Left lobe of liver (tissue), 2 donors: Measurements from ENCODE around the gene CHSY1. TPM values are rescaled to one million over a fixed set of nuclear protein-coding genes. Genes with fewer than 3 reads are reported as not detected.
"Not testable (repeated sequence)": the region's sequence is repeated elsewhere in the genome, so short reads cannot be mapped to it uniquely, and the experiment has no call there.

ENCODE experiments used
- ATAC-seq: fragments of 200-7000 bp; cut with Tn5 transposase; one replicate; pipeline ENCODE4 v1.9.1; 2020; ENCODE audit warnings: mild to moderate bottlenecking, moderate library complexity
- DNase-seq: peaks from one replicate; pipeline ENCODE4 v3.0.0-alpha.2; 2020; ENCODE audit warnings: low spot score
- total RNA-seq: library from RNA; stranded (reverse); gene quantifications from one replicate; pipeline ENCODE4 v1.2.1, GENCODE V29; 2021
- donor health status: DM: no; HTN: no; CAD: no; lungs with moderate emphysema.
- donor health status: DM: no; HTN: yes; CAD: no.

The CHSY1 gene
- total RNA-seq, 1 donor from 2014 or later: 6.3 TPM

- DNase-seq: no peak
- ATAC-seq: no peak
Measured at GRCh38 chr15:101246391-101246790, 5.5 kb downstream of the CHSY1 start.

- peak; percentile 35 for DNase-seq
- no peak for ATAC-seq
Measured at GRCh38 chr15:101244889-101245668, 6.8 kb downstream of the CHSY1 start.

GRCh38 chr15:101244036-101244781 is 7.6 kb downstream of the CHSY1 start:
- ATAC-seq (no peak), DNase-seq (peak; percentile 31)

- ATAC-seq: no peak
Measured at GRCh38 chr15:101243420-101243819, 8.4 kb downstream of the CHSY1 start.

GRCh38 chr15:101242999-101243336 is 8.9 kb downstream of the CHSY1 start:
- DNase-seq (no peak), ATAC-seq (no peak)

More at GRCh38 chr15:101243420-101243819, 8.4 kb downstream of the CHSY1 start:
- no peak for DNase-seq

GRCh38 chr15:101242160-101242998 is 9.5 kb downstream of the CHSY1 start:
- ATAC-seq (peak; percentile 19), DNase-seq (no peak)

GRCh38 chr15:101240358-101240757 is 11.5 kb downstream of the CHSY1 start:
- ATAC-seq (peak; percentile 51), DNase-seq (no peak)

- no peak for ATAC-seq
- no peak for DNase-seq
Measured at GRCh38 chr15:101239724-101240136, 12.1 kb downstream of the CHSY1 start.

GRCh38 chr15:101237251-101237650 is 14.6 kb downstream of the CHSY1 start:
- no peak for ATAC-seq
- no peak for DNase-seq

- ATAC-seq (no peak), DNase-seq (no peak)
Measured at GRCh38 chr15:101233651-101234280, 18.1 kb downstream of the CHSY1 start.

- ATAC-seq (no peak), DNase-seq (no peak)
Measured at GRCh38 chr15:101232677-101233076, 19.2 kb downstream of the CHSY1 start.

- ATAC-seq (no peak), DNase-seq (no peak)
Measured at GRCh38 chr15:101228313-101228712, 23.5 kb downstream of the CHSY1 start.

- ATAC-seq (no peak), DNase-seq (no peak)
Measured at GRCh38 chr15:101225658-101226057, 26.2 kb downstream of the CHSY1 start.

- DNase-seq: no peak
- ATAC-seq: no peak
Measured at GRCh38 chr15:101221902-101222301, 29.9 kb downstream of the CHSY1 start.

- DNase-seq (no peak), ATAC-seq (no peak)
Measured at GRCh38 chr15:101220060-101220459, 31.8 kb downstream of the CHSY1 start.

GRCh38 chr15:101219441-101219840 is 32.4 kb downstream of the CHSY1 start:
- no peak for DNase-seq
- no peak for ATAC-seq

GRCh38 chr15:101217446-101217845 is 34.4 kb downstream of the CHSY1 start:
- DNase-seq (no peak), ATAC-seq (no peak)

- DNase-seq: no peak
- no peak for ATAC-seq
Measured at GRCh38 chr15:101216100-101216499, 35.7 kb downstream of the CHSY1 start.

- ATAC-seq (no peak), DNase-seq (no peak)
Measured at GRCh38 chr15:101215681-101216080, 36.2 kb downstream of the CHSY1 start.

- not testable (repeated sequence) for DNase-seq, ATAC-seq
Measured at GRCh38 chr15:101214435-101215097, 37.3 kb downstream of the CHSY1 start.
